Measurements from ENCODE around the gene TPD52L2. TPM values are rescaled to one million over a fixed set of nuclear protein-coding genes. Genes with fewer than 3 reads are reported as not detected.

Gene TPD52L2
- total and polyA plus RNA-seq, 8 donors: 42.0 to 75.6 (median 52.9) TPM

- 6 to 14% (median 8%) methylated on average over 31 to 76 of the region's 76 CpGs for WGBS, 5 donors
- Histone ChIP-seq H3K4me1 (peaks cover 26 to 54% (median 49%) of the 10 kb centered on the region in 4 donors), H3K9me3 (no peaks in the 10 kb centered on the region), H3K27me3 (peaks cover 0 to 51% (median 30%) of the 10 kb centered on the region in 3 donors), H3K4me3 (peak overlapping the region; percentile 57 to 83 (median 62)), H3K27ac (peak overlapping the region; percentile 18 to 74 (median 73)), H3K36me3 (no peaks in the 10 kb centered on the region)
- peak; percentile 51 to 72 for DNase-seq
- TF ChIP-seq POLR2AphosphoS5 (IDR thresholded peaks at IDR 0.05): no peak
- TF ChIP-seq EP300 (IDR thresholded peaks at IDR 0.05): no peak
- TF ChIP-seq CTCF (IDR thresholded peaks at IDR 0.05): no peak
- no peak for TF ChIP-seq POLR2A (IDR thresholded peaks at IDR 0.05)
- intact Hi-C loops (cut with DNase I; ENCODE audit: low total_unique reads): no loop called here
Observed at GRCh38 chr20:63831993-63832686, 32.9 kb upstream of the TPD52L2 start.

- Histone ChIP-seq H3K9me3 (no peaks in the 10 kb centered on the region), H3K4me3 (no peak overlapping the region), H3K4me1 (peaks cover 26 to 50% (median 49%) of the 10 kb centered on the region in 4 donors), H3K27me3 (peaks cover 0 to 39% (median 24%) of the 10 kb centered on the region in 3 donors), H3K27ac (peak overlapping the region in 4 of 5 donors; percentile 37 to 74 (median 60)), H3K36me3 (no peaks in the 10 kb centered on the region)
- intact Hi-C loops (cut with DNase I; ENCODE audit: low total_unique reads): no loop called here
- WGBS, 5 donors: 54 to 70% (median 63%) methylated on average over 15 to 20 of the region's 20 CpGs
- TF ChIP-seq EP300 (IDR thresholded peaks at IDR 0.05) (no peak), POLR2AphosphoS5 (IDR thresholded peaks at IDR 0.05) (no peak), CTCF (IDR thresholded peaks at IDR 0.05) (no peak), POLR2A (IDR thresholded peaks at IDR 0.05) (no peak)
- DNase-seq: no peak
Observed at GRCh38 chr20:63833776-63834490, 31.1 kb upstream of the TPD52L2 start.

GRCh38 chr20:63834491-63834880 lies 30.6 kb upstream of the TPD52L2 start:
- Histone ChIP-seq H3K4me1 (peaks cover 26 to 46% (median 44%) of the 10 kb centered on the region in 4 donors), H3K36me3 (no peaks in the 10 kb centered on the region), H3K27me3 (peaks cover 0 to 33% (median 19%) of the 10 kb centered on the region in 3 donors), H3K9me3 (no peaks in the 10 kb centered on the region), H3K27ac (peak overlapping the region in 4 of 5 donors; percentile 37 to 74 (median 60)), H3K4me3 (no peak overlapping the region)
- intact Hi-C loops (cut with DNase I; ENCODE audit: low total_unique reads): no loop called here
- DNase-seq: no peak
- no peak for TF ChIP-seq POLR2AphosphoS5 (IDR thresholded peaks at IDR 0.05)
- no peak for TF ChIP-seq CTCF (IDR thresholded peaks at IDR 0.05)
- TF ChIP-seq EP300 (IDR thresholded peaks at IDR 0.05): no peak
- TF ChIP-seq POLR2A (IDR thresholded peaks at IDR 0.05): no peak
- 71 to 100% (median 82%) methylated on average over 2 to 9 of the region's 9 CpGs for WGBS, 5 donors

- H3K9me3 ChIP-seq: no peaks in the 10 kb centered on the region
- H3K4me1 ChIP-seq: peaks cover 19 to 39% (median 38%) of the 10 kb centered on the region in 4 donors
- DNase-seq: peak; percentile 87 to 96
- no peak overlapping the region for H3K4me3 ChIP-seq
- 32 to 61% (median 40%) methylated on average over 13 to 21 of the region's 21 CpGs for WGBS, 5 donors
- intact Hi-C loops (cut with DNase I; ENCODE audit: low total_unique reads): no loop called here
- no peaks in the 10 kb centered on the region for H3K36me3 ChIP-seq
- TF ChIP-seq CTCF (IDR thresholded peaks at IDR 0.05) (no peak), POLR2A (IDR thresholded peaks at IDR 0.05) (no peak), POLR2AphosphoS5 (IDR thresholded peaks at IDR 0.05) (no peak), EP300 (IDR thresholded peaks at IDR 0.05) (no peak)
- H3K27me3 ChIP-seq: peaks cover 0 to 26% (median 15%) of the 10 kb centered on the region in 3 donors
- H3K27ac ChIP-seq: peak overlapping the region in 4 of 5 donors; percentile 20 to 74 (median 60)
Observed at GRCh38 chr20:63835021-63835858, 29.8 kb upstream of the TPD52L2 start.

All from stomach (tissue), 9 donors.